ENCODE data around the gene TMEM126A.

Gene TMEM126A

GRCh38 chr11:85695546-85695945 is 47.8 kb downstream of the TMEM126A start:
- Mint-ChIP-seq H3K4me1 (ENCODE audit: low read depth) (peaks cover 42% of the 10 kb centered on the region), H3K27me3 (ENCODE audit: low read depth) (peaks cover 3% of the 10 kb centered on the region), H3K27ac (no peak overlapping the region)

DNA sequence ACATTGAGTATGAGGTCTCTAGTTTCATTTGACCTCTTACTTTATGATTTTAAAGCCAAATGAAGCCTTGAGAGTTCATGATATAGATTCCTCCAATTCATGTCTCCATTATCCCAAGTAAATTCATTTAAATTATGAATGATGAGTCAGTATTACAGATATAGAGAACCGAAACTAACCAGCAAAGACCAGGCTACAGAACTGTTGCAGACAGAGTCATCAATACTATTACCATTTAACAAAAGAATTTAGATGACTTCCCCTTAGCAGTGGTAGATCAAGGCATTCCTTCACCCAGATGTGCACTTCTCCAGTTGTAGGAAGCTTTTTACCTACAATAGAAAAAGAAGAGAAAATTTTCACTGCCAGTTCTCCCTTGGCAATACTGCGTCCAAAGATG is 50.0 kb downstream of the TMEM126A start:
- peaks cover 43% of the 10 kb centered on the region for H3K4me1 Mint-ChIP-seq (ENCODE audit: low read depth)
- H3K36me3 Mint-ChIP-seq (ENCODE audit: low read depth): peaks cover 48% of the 10 kb centered on the region
- H3K4me3 Mint-ChIP-seq: no peak overlapping the region
- no peak overlapping the region for H3K27ac Mint-ChIP-seq
- no peaks in the 10 kb centered on the region for H3K9me3 Mint-ChIP-seq
- H3K27me3 Mint-ChIP-seq (ENCODE audit: low read depth): no peaks in the 10 kb centered on the region
- no peak for DNase-seq (ENCODE audit: low spot score)

More at GRCh38 chr11:85695546-85695945, 47.8 kb downstream of the TMEM126A start:
- peaks cover 45% of the 10 kb centered on the region for H3K36me3 Mint-ChIP-seq (ENCODE audit: low read depth)
- no peak overlapping the region for H3K4me3 Mint-ChIP-seq
- no peak for DNase-seq (ENCODE audit: low spot score)
- no peaks in the 10 kb centered on the region for H3K9me3 Mint-ChIP-seq

DNA sequence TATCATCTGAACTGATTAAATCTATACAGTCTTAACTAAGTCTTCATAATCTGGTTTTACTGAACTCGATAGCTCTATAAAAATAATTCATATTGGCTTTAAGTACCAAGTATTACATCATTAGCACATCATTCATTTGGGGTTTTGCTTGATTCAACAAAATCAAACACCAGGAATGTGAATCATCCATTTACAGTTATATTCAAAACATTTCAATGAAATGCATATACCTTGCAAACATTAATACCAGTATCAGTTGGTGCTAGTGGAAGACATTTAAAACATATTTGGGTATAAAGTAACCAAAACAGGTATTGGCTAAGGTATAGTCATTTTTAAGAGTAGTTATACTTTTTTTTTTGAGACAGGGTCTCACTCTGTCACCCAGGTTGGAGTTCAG is 50.4 kb downstream of the TMEM126A start:
- peaks cover 43% of the 10 kb centered on the region for H3K4me1 Mint-ChIP-seq (ENCODE audit: low read depth)
- DNase-seq (ENCODE audit: low spot score): no peak
- peaks cover 3% of the 10 kb centered on the region for H3K27me3 Mint-ChIP-seq (ENCODE audit: low read depth)
- H3K4me3 Mint-ChIP-seq: no peak overlapping the region
- H3K9me3 Mint-ChIP-seq: no peaks in the 10 kb centered on the region
- peaks cover 46% of the 10 kb centered on the region for H3K36me3 Mint-ChIP-seq (ENCODE audit: low read depth)
- H3K27ac Mint-ChIP-seq: no peak overlapping the region

GRCh38 chr11:85699957-85700741 is 52.4 kb downstream of the TMEM126A start:
- H3K4me1 Mint-ChIP-seq (ENCODE audit: low read depth): peaks cover 38% of the 10 kb centered on the region
- peaks cover 6% of the 10 kb centered on the region for H3K27me3 Mint-ChIP-seq (ENCODE audit: low read depth)
- peak overlapping the region; percentile 58 for H3K4me3 Mint-ChIP-seq
- H3K36me3 Mint-ChIP-seq (ENCODE audit: low read depth): peaks cover 46% of the 10 kb centered on the region
- H3K27ac Mint-ChIP-seq: peak overlapping the region; percentile 81
- DNase-seq (ENCODE audit: low spot score): no peak
- no peaks in the 10 kb centered on the region for H3K9me3 Mint-ChIP-seq

GRCh38 chr11:85704967-85705366 is 57.2 kb downstream of the TMEM126A start:
- Mint-ChIP-seq H3K4me3 (no peak overlapping the region), H3K4me1 (ENCODE audit: low read depth) (peaks cover 8% of the 10 kb centered on the region), H3K9me3 (no peaks in the 10 kb centered on the region), H3K36me3 (ENCODE audit: low read depth) (peaks cover 26% of the 10 kb centered on the region), H3K27me3 (ENCODE audit: low read depth) (peaks cover 6% of the 10 kb centered on the region), H3K27ac (no peak overlapping the region)
- DNase-seq (ENCODE audit: low spot score): no peak

DNA sequence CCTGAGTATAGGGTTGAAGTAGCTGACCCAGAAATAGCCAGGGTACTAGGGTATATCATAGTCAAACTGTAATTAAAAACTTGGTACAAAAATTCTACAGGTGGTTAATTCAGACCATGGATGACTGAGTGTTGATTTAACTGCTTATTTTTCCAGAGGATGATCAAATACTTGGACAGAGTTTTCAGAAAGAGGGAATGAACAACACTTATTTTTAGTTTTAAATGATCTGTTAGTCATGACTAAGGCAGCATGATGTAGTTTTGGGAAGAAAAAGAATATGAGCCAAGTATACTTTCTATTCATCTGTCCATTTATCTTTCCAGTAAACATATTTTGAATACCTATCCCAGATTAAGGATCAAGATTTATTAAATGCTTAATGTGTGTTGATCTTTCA is 58.0 kb downstream of the TMEM126A start:
- DNase-seq (ENCODE audit: low spot score): no peak
- Mint-ChIP-seq H3K4me3 (no peak overlapping the region), H3K4me1 (ENCODE audit: low read depth) (peaks cover under 1% of the 10 kb centered on the region), H3K9me3 (no peaks in the 10 kb centered on the region), H3K27me3 (ENCODE audit: low read depth) (peaks cover 6% of the 10 kb centered on the region), H3K36me3 (ENCODE audit: low read depth) (peaks cover 24% of the 10 kb centered on the region), H3K27ac (no peak overlapping the region)

Measured in T-helper 2 cell treated with Interferon-gamma antibody and Interleukin-4, amounts not matched to agents 5 μg/mL and 100 μg/mL, for 36 hours (primary cell).